Measurements from ENCODE around the gene LCE6A. TPM values are rescaled to one million over a fixed set of nuclear protein-coding genes. Genes with fewer than 3 reads are reported as not detected.

Gene LCE6A
- total and polyA plus RNA-seq, 11 donors = not detected

- H3K27ac ChIP-seq = no peak overlapping the region
- H3K36me3 ChIP-seq = no peaks in the 10 kb centered on the region
- no peak overlapping the region for H3K4me3 ChIP-seq
- H3K9me3 ChIP-seq = no peaks in the 10 kb centered on the region
- ATAC-seq = no peak
- no peak for DNase-seq
- intact Hi-C loops (cut with DNase I) = no loop called here
- H3K4me1 ChIP-seq = no peaks in the 10 kb centered on the region
- peaks cover 0 to 7% (median 0%) of the 10 kb centered on the region in 9 donors for H3K27me3 ChIP-seq
- TF ChIP-seq CTCF (IDR thresholded peaks at IDR 0.05) = no peak
- no peak for TF ChIP-seq POLR2A (IDR thresholded peaks at IDR 0.05)
These were observed 21.8 kb downstream of the LCE6A start for GRCh38 chr1:152864443-152864842.

- TF ChIP-seq CTCF (IDR thresholded peaks at IDR 0.05) = no peak
- TF ChIP-seq POLR2A (IDR thresholded peaks at IDR 0.05) = no peak
- whole genome bisulfite sequencing, 4 donors = 62 to 70% (median 66%) methylated on average over 2 of the region's 2 CpGs
- H3K4me1 ChIP-seq = no peaks in the 10 kb centered on the region
- no peak overlapping the region for H3K27ac ChIP-seq
- no peaks in the 10 kb centered on the region for H3K36me3 ChIP-seq
- no peaks in the 10 kb centered on the region for H3K9me3 ChIP-seq
- DNase-seq = no peak
- no peak overlapping the region for H3K4me3 ChIP-seq
- ATAC-seq = no peak
- intact Hi-C loops (cut with DNase I) = loop anchor here in 1 of 10 donors (5.0 kb wide), 1 partner anchor 356 kb away; no protein-coding TSS in a partner anchor
- peaks cover 0 to 7% (median 0%) of the 10 kb centered on the region in 9 donors for H3K27me3 ChIP-seq
These were observed 23.7 kb downstream of the LCE6A start for GRCh38 chr1:152866321-152866720.

GRCh38 chr1:152869808-152870419 is 27.3 kb downstream of the LCE6A start:
- WGBS, 4 donors = 30 to 37% (median 32%) methylated on average over 9 of the region's 9 CpGs
- H3K36me3 ChIP-seq = no peaks in the 10 kb centered on the region
- peak in 4 of 5 donors; percentile 29 to 50 (median 36) for DNase-seq
- H3K4me1 ChIP-seq = no peaks in the 10 kb centered on the region
- H3K27ac ChIP-seq = no peak overlapping the region
- TF ChIP-seq POLR2A (IDR thresholded peaks at IDR 0.05) (no peak), CTCF (IDR thresholded peaks at IDR 0.05) (peak; percentile 22 to 76 (median 66))
- H3K4me3 ChIP-seq = no peak overlapping the region
- peaks cover 0 to 6% (median 0%) of the 10 kb centered on the region in 9 donors for H3K27me3 ChIP-seq
- no peaks in the 10 kb centered on the region for H3K9me3 ChIP-seq
- peak in 2 of 4 donors; percentile 42 to 60 for ATAC-seq
- intact Hi-C loops (cut with DNase I) = loop anchor here in 5 of 10 donors (2.0 to 10.0 kb wide), 3 partner anchors 352 to 355 kb away; no protein-coding TSS in a partner anchor

GRCh38 chr1:152870831-152871730 is 28.4 kb downstream of the LCE6A start:
- Histone ChIP-seq H3K4me1 (no peaks in the 10 kb centered on the region), H3K9me3 (no peaks in the 10 kb centered on the region), H3K36me3 (no peaks in the 10 kb centered on the region), H3K27ac (no peak overlapping the region), H3K27me3 (peaks cover 0 to 6% (median 0%) of the 10 kb centered on the region in 9 donors), H3K4me3 (no peak overlapping the region)
- DNase-seq = no peak
- 39 to 57% (median 40%) methylated on average over 17 of the region's 17 CpGs for WGBS, 4 donors
- no peak for ATAC-seq
- TF ChIP-seq CTCF (IDR thresholded peaks at IDR 0.05) (peak in 4 of 12 donors; percentile 8 to 18 (median 14)), POLR2A (IDR thresholded peaks at IDR 0.05) (no peak)
- intact Hi-C loops (cut with DNase I) = loop anchor here in 3 of 10 donors (5.0 to 10.0 kb wide), 2 partner anchors 351 to 354 kb away; no protein-coding TSS in a partner anchor
